PFSK-1 (cell line): ENCODE data around the gene IGF1R.
A peak's percentile ranks its signal among the peaks of the same experiment; 100 is the strongest.

ENCODE experiments used
- POLR2AphosphoS5 ChIP-seq: IDR thresholded peaks from 2 replicates; pipeline ENCODE4 v1.6.1; 2012; ENCODE audit warnings: low read depth, mild to moderate bottlenecking, control low read depth, low read length, moderate library complexity
- REST ChIP-seq, 2 experiments: IDR thresholded peaks; 2 replicates each; pipeline versions ENCODE4 v1.6.1 to v1.8.0; 2011 to 2012; ENCODE audit warnings: low read depth in 2 of 2, low read length in 2 of 2, control low read depth in 1 of 2, inconsistent platforms in 1 of 2, mild to moderate bottlenecking in 1 of 2, moderate library complexity in 1 of 2; ENCODE audit not compliant: insufficient read depth in 1 of 2
- SIN3A ChIP-seq: IDR thresholded peaks from 2 replicates; pipeline ENCODE4 v1.6.1; 2012; ENCODE audit warnings: mild to moderate bottlenecking, low read length, moderate library complexity, borderline replicate concordance; ENCODE audit not compliant: insufficient read depth
- TAF1 ChIP-seq: IDR thresholded peaks from 2 replicates; pipeline ENCODE4 v1.6.1; 2012; ENCODE audit warnings: low read length, control low read depth, borderline replicate concordance; ENCODE audit not compliant: insufficient read depth

- peak; percentile 38; the same call in 1 of the 2 replicates for TF ChIP-seq TAF1
- TF ChIP-seq POLR2AphosphoS5: no peak
- TF ChIP-seq SIN3A: no peak
- no peak for TF ChIP-seq REST (IDR thresholded peaks at IDR 0.05; ENCODE audit: insufficient read depth in 1 of 2, low read depth in 2 of 2, low read length in 2 of 2)
Observed at GRCh38 chr15:98889930-98890695, 241.8 kb downstream of the IGF1R start.
